Smooth muscle cell (in vitro differentiated cells): ENCODE measurements around the gene GALNT7. TPM values are rescaled to one million over a fixed set of nuclear protein-coding genes. Genes with fewer than 3 reads are reported as not detected.

Experiments used
- DNase-seq: peaks from one replicate; lab custom pipeline; 2025; ENCODE audit not compliant: unreplicated experiment; lab: John Stamatoyannopoulos, UW
- H2AFZ ChIP-seq: fragments of 200-600 bp; sonication (generic); 2 replicates; pipeline ENCODE4 v1.6.0; 2016; ENCODE audit warnings: antibody characterized with exemption, low read depth, mild to moderate bottlenecking
- H3F3A ChIP-seq: fragments of 200-600 bp; sonication (generic); 2 replicates; pipeline ENCODE4 v1.6.0; 2017; ENCODE audit warnings: antibody characterized with exemption, low read depth
- H3K27ac ChIP-seq: fragments of 200-600 bp; sonication (generic); 2 replicates; pipeline ENCODE4 v1.5.1; 2016; ENCODE audit warnings: low read depth, mild to moderate bottlenecking
- H3K27me3 ChIP-seq: fragments of 200-600 bp; sonication (generic); 2 replicates; pipeline ENCODE4 v1.6.1; 2016; ENCODE audit warnings: low read depth, mild to moderate bottlenecking
- H3K36me3 ChIP-seq: fragments of 200-600 bp; sonication (generic); 2 replicates; pipeline ENCODE4 v1.5.1; 2016; ENCODE audit warnings: low read depth
- H3K4me1 ChIP-seq: fragments of 200-600 bp; sonication (generic); 2 replicates; pipeline ENCODE4 v1.5.1; 2016; ENCODE audit warnings: low read depth
- H3K4me2 ChIP-seq: fragments of 200-600 bp; sonication (generic); 2 replicates; pipeline ENCODE4 v1.6.0; 2016; ENCODE audit warnings: mild to moderate bottlenecking
- H3K4me3 ChIP-seq: fragments of 200-600 bp; sonication (generic); 2 replicates; pipeline ENCODE4 v1.5.1; 2016; ENCODE audit warnings: mild to moderate bottlenecking
- H3K79me2 ChIP-seq: fragments of 200-600 bp; sonication (generic); 2 replicates; pipeline ENCODE4 v1.6.0; 2016; ENCODE audit warnings: low read depth, mild to moderate bottlenecking
- H3K9ac ChIP-seq: fragments of 200-600 bp; sonication (generic); 2 replicates; pipeline ENCODE4 v1.6.0; 2016; ENCODE audit warnings: low read depth
- H3K9me3 ChIP-seq: fragments of 200-600 bp; sonication (generic); replicated peaks from 2 replicates; pipeline ENCODE4 v1.5.1; 2016; ENCODE audit warnings: low read depth
- H4K20me1 ChIP-seq: fragments of 200-600 bp; sonication (generic); 2 replicates; pipeline ENCODE4 v1.6.0; 2016; ENCODE audit warnings: low read depth
- CTCF ChIP-seq: fragments of 200-600 bp; sonication (generic); IDR thresholded peaks from 2 replicates; pipeline ENCODE4 v1.5.1; 2017; ENCODE audit warnings: borderline replicate concordance, mild to moderate bottlenecking, antibody characterized with exemption; ENCODE audit not compliant: insufficient read depth, poor library complexity, severe bottlenecking
- WGBS: methylation state at CpG from one replicate; pipeline ENCODE4 v1.1.7; 2016; ENCODE audit warnings: low lambda C conversion rate; 5-methylcytosine and 5-hydroxymethylcytosine counted together
- polyA plus RNA-seq: library from polyadenylated mRNA; unstranded; fragments of >200 nt; fragmentation: Nextera tagmentation; extraction: Ambion mirVana; gene quantifications from 2 replicates; pipeline ENCODE4 v1.2.1, GENCODE V29; 2016
- total RNA-seq: library from RNA; depleted of rRNA; stranded (reverse); fragments of >200 nt; gene quantifications from 2 replicates; pipeline ENCODE4 v1.2.3, GENCODE V29; 2014

The GALNT7 gene
- total and polyA plus RNA-seq, 2 experiments from 2014 or later: 9.0 to 33.4 TPM

DNA sequence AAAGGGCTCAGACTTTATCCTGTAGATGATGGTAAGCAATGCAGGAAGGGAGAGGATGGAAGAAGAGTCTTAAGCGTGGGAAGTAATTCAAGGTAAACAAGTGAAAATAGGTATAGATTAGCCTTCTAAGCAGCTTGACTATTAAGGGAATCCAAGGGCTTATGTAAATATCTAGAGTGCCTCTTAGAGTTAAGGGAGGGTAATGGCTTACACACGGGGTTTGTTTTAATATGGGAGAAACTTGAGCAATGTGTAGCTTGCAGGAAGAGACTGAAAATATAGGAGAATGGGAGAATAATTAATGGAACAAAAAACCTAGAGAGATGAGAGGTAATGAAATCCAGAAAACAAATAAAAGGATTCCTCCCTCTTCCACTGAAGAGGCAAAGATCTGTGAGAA is 189.3 kb downstream of the GALNT7 start:
- DNase-seq: no peak
- H3K9ac ChIP-seq: no peak overlapping the region
- no peaks in the 10 kb centered on the region for H3K4me1 ChIP-seq
- H3K79me2 ChIP-seq: no peaks in the 10 kb centered on the region
- no peak overlapping the region for H2AFZ ChIP-seq
- TF ChIP-seq CTCF: no peak
- no peaks in the 10 kb centered on the region for H3K9me3 ChIP-seq
- no peak overlapping the region for H3K27ac ChIP-seq
- no peak overlapping the region for H3K4me2 ChIP-seq
- H4K20me1 ChIP-seq: no peaks in the 10 kb centered on the region
- H3K4me3 ChIP-seq: no peak overlapping the region
- WGBS: 61% methylated on average over 2 of the region's 2 CpGs
- H3F3A ChIP-seq: no peaks in the 10 kb centered on the region
- no peaks in the 10 kb centered on the region for H3K27me3 ChIP-seq
- no peaks in the 10 kb centered on the region for H3K36me3 ChIP-seq

GRCh38 chr4:173360587-173361221 is 192.1 kb downstream of the GALNT7 start:
- peak; percentile 21 for TF ChIP-seq CTCF
- Histone ChIP-seq H3F3A (no peaks in the 10 kb centered on the region), H3K4me3 (no peak overlapping the region), H3K79me2 (no peaks in the 10 kb centered on the region), H3K9me3 (no peaks in the 10 kb centered on the region), H3K36me3 (no peaks in the 10 kb centered on the region), H4K20me1 (no peaks in the 10 kb centered on the region), H2AFZ (no peak overlapping the region), H3K4me1 (no peaks in the 10 kb centered on the region), H3K27ac (no peak overlapping the region), H3K9ac (no peak overlapping the region), H3K4me2 (no peak overlapping the region), H3K27me3 (no peaks in the 10 kb centered on the region)
- WGBS: 73% methylated on average over 5 of the region's 5 CpGs
- no peak for DNase-seq

GRCh38 chr4:173362666-173363065 is 194.1 kb downstream of the GALNT7 start:
- Histone ChIP-seq H3K27ac (no peak overlapping the region), H3K9me3 (no peaks in the 10 kb centered on the region), H2AFZ (no peak overlapping the region), H3K79me2 (no peaks in the 10 kb centered on the region), H3K9ac (no peak overlapping the region), H4K20me1 (no peaks in the 10 kb centered on the region), H3F3A (no peaks in the 10 kb centered on the region), H3K4me3 (no peak overlapping the region), H3K36me3 (no peaks in the 10 kb centered on the region), H3K27me3 (no peaks in the 10 kb centered on the region), H3K4me2 (no peak overlapping the region), H3K4me1 (no peaks in the 10 kb centered on the region)
- no peak for DNase-seq
- WGBS: 90% methylated on average over 3 of the region's 3 CpGs
- no peak for TF ChIP-seq CTCF

DNA sequence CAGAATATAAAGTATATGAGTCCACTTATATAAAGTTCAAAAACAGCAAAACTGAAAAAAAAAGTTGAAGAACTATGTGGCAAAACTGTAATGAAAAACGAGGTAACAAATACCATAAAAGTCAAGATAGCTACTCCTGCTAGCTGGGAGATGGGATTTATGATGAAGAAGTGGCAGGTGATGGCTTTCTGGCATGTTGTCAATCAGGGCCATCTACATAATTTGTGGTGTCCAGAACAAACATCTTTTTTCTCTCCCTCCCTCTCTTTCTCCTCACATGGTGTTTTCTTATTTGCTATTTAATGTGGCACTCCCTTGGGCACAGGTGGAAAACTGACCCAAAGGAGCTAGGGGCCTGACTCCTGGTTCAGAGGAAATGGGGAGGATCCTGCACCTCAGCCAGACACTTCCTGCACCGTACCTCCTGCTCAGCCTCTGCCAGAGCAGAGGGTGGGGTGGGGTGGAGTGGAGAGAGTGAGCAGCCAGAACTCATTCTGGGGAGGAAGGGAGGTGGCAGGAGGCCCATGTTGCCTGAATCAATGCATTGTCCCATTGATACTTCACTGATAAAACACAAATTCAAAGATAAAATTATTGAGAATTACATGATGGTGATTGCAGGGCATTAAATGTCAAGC is 196.9 kb downstream of the GALNT7 start:
- no peak for TF ChIP-seq CTCF
- Histone ChIP-seq H3K27ac (no peak overlapping the region), H3F3A (peaks cover 2% of the 10 kb centered on the region), H2AFZ (no peak overlapping the region), H3K4me3 (no peak overlapping the region), H4K20me1 (no peaks in the 10 kb centered on the region), H3K36me3 (no peaks in the 10 kb centered on the region), H3K79me2 (peaks cover 4% of the 10 kb centered on the region), H3K9ac (no peak overlapping the region), H3K9me3 (no peaks in the 10 kb centered on the region), H3K4me1 (no peaks in the 10 kb centered on the region), H3K4me2 (no peak overlapping the region), H3K27me3 (no peaks in the 10 kb centered on the region)
- WGBS: 71% methylated on average over 2 of the region's 2 CpGs
- DNase-seq: no peak
